ENCODE results near the gene UBALD1. TPM values are rescaled to one million over a fixed set of nuclear protein-coding genes. Genes with fewer than 3 reads are reported as not detected.

UBALD1 gene
- total RNA-seq, 1 experiment from 2014 or later = 45.9 TPM

- TF ChIP-seq CEBPB (IDR thresholded peaks at IDR 0.05; ENCODE audit: low read depth) = no peak
- TF ChIP-seq, protein P1, sequence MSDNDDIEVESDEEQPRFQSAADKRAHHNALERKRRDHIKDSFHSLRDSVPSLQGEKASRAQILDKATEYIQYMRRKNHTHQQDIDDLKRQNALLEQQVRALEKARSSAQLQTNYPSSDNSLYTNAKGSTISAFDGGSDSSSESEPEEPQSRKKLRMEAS (IDR thresholded peaks at IDR 0.05) = no peak
- TF ChIP-seq POLR2A (IDR thresholded peaks at IDR 0.05; ENCODE audit: borderline replicate concordance, extremely low read depth, insufficient read depth, insufficient read length) = peak; percentile 87
- no peak for TF ChIP-seq EZH2phosphoT487 (IDR thresholded peaks at IDR 0.05; ENCODE audit: borderline replicate concordance)
Observed at GRCh38 chr16:4624827-4625559, 10.3 kb upstream of the UBALD1 start (continued).

- Histone ChIP-seq H3K4me1 (ENCODE audit: control insufficient read depth in 1 of 2, insufficient read depth in 2 of 2, low read length in 2 of 2) (peaks cover 15 to 21% of the 10 kb centered on the region in 2 experiments), H3K9me3 (ENCODE audit: control insufficient read depth in 1 of 2, insufficient read depth in 1 of 2, low read depth in 1 of 2, low read length in 2 of 2) (no peaks in the 10 kb centered on the region), H3K27me3 (ENCODE audit: insufficient read depth, low read length) (no peaks in the 10 kb centered on the region), H3K4me3 (replicated peaks in 1 of 2; ENCODE audit: low read depth in 1 of 2, low read length in 2 of 2) (peak within 1 kb of the TSS; percentile 86 to 87), H3K36me3 (ENCODE audit: control insufficient read depth in 1 of 2, insufficient read depth in 2 of 2, low read length in 2 of 2) (no peaks in the 10 kb centered on the region), H3K9ac (ENCODE audit: low read length) (peak within 1 kb of the TSS; percentile 96), H2AFZ (ENCODE audit: low read depth, low read length, poor library complexity, severe bottlenecking) (peak within 1 kb of the TSS; percentile 89), H3K79me2 (ENCODE audit: insufficient read depth, low read length) (peaks cover 39% of the 10 kb centered on the region), H3K27ac (ENCODE audit: low read depth, low read length) (peak within 1 kb of the TSS; percentile 95), H3K9me2 (ENCODE audit: insufficient read depth) (no peaks in the 10 kb centered on the region), H4K20me1 (ENCODE audit: insufficient read depth) (no peaks in the 10 kb centered on the region), H3K4me2 (ENCODE audit: low read length) (peak within 1 kb of the TSS; percentile 89)
- DNase-seq (ENCODE audit: low read depth, low spot score) (peak; percentile 96), ATAC-seq (peak; percentile 96)
- no TSS peak for BruUV-seq (replicated peaks)
- intact Hi-C loops (cut with micrococcal nuclease) = loop anchor here (5.0 kb wide), 1 partner anchor 318 kb away; no protein-coding TSS in a partner anchor
- ChIA-PET RAD21 (ENCODE audit: low non-redundant PET in 1 of 2, low total read pairs in 2 of 2, uncharacterized antibody in 2 of 2, unreplicated experiment in 2 of 2) (interaction anchor here in 1 of 2 experiments (0.6 kb wide), 2 partner anchors 33 to 75 kb away, joined by 3 to 4 read pairs; no protein-coding TSS in a partner anchor), CTCF (interaction anchor here (0.6 to 1.5 kb wide), 10 partner anchors 8 to 146 kb away, joined by 3 to 18 read pairs (median 4); partner anchors contain the start of genes ANKS3 and DNAAF8), POLR2A (interaction anchor here (1.0 kb wide), 1 partner anchor 8 kb away, joined by 7 read pairs; no protein-coding TSS in a partner anchor)
- no peak for TF ChIP-seq ZBTB33 (IDR thresholded peaks at IDR 0.05; ENCODE audit: extremely low read depth, insufficient replicate concordance, low read length)
- TF ChIP-seq, protein P2, sequence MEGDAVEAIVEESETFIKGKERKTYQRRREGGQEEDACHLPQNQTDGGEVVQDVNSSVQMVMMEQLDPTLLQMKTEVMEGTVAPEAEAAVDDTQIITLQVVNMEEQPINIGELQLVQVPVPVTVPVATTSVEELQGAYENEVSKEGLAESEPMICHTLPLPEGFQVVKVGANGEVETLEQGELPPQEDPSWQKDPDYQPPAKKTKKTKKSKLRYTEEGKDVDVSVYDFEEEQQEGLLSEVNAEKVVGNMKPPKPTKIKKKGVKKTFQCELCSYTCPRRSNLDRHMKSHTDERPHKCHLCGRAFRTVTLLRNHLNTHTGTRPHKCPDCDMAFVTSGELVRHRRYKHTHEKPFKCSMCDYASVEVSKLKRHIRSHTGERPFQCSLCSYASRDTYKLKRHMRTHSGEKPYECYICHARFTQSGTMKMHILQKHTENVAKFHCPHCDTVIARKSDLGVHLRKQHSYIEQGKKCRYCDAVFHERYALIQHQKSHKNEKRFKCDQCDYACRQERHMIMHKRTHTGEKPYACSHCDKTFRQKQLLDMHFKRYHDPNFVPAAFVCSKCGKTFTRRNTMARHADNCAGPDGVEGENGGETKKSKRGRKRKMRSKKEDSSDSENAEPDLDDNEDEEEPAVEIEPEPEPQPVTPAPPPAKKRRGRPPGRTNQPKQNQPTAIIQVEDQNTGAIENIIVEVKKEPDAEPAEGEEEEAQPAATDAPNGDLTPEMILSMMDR (IDR thresholded peaks at IDR 0.05 in 2 of 3, conservative IDR thresholded peaks at IDR 0.05 in 1 of 3; ENCODE audit: borderline replicate concordance in 1 of 3, insufficient read depth in 1 of 3, low read depth in 2 of 3, low read length in 2 of 3) = peak; percentile 85 to 98 (median 97); a peak in 5 of 6 replicates
- no peak for TF ChIP-seq ELF1 (IDR thresholded peaks at IDR 0.05; ENCODE audit: borderline replicate concordance, low read depth)
- TF ChIP-seq EZH2phosphoT487 (IDR thresholded peaks at IDR 0.05; ENCODE audit: borderline replicate concordance) = no peak
- no peak for TF ChIP-seq EZH2 (IDR thresholded peaks at IDR 0.05)
- TF ChIP-seq SIN3A (IDR thresholded peaks at IDR 0.05; ENCODE audit: low read depth) = no peak
- no peak for TF ChIP-seq POLR2AphosphoS5 (IDR thresholded peaks at IDR 0.05; ENCODE audit: low read depth, low read length)
- no peak for TF ChIP-seq POLR2A (IDR thresholded peaks at IDR 0.05; ENCODE audit: borderline replicate concordance, extremely low read depth, insufficient read depth, insufficient read length)
- TF ChIP-seq, protein P3, sequence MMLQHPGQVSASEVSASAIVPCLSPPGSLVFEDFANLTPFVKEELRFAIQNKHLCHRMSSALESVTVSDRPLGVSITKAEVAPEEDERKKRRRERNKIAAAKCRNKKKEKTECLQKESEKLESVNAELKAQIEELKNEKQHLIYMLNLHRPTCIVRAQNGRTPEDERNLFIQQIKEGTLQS (IDR thresholded peaks at IDR 0.05) = no peak
- no peak for TF ChIP-seq SRF (IDR thresholded peaks at IDR 0.05; ENCODE audit: low read depth)
Observed at GRCh38 chr16:4624015-4624826, 9.5 kb upstream of the UBALD1 start, which contains the start of gene MGRN1. Gene MGRN1, plus strand, starts transcription at chr16:4624826. Its CDS starts 135 bp downstream, at chr16:4624961.

Data from HCT116 (cell line).